IMR-90 (cell line): ENCODE measurements around the gene EHBP1. TPM values are rescaled to one million over a fixed set of nuclear protein-coding genes. Genes with fewer than 3 reads are reported as not detected.

Experiments used
- ATAC-seq: fragments of 200-7000 bp; cut with Tn5 transposase; 2 replicates; pipeline ENCODE4 v1.9.1; 2020; ENCODE audit warnings: low read depth, mild to moderate bottlenecking, moderate library complexity
- BruUV-seq: library from RNA; stranded (reverse); fragments of 400-500 nt; replicated peaks from 2 replicates; lab custom pipeline; 2021; lab: Mats Ljungman, UMichigan
- CTCF ChIA-PET: fragments of 300-600 bp; formaldehyde crosslinking; extraction: SDS; loops from one replicate; lab custom pipeline; 2021; ENCODE audit warnings: antibody characterized with exemption; lab: Yijun Ruan, JAX
- POLR2A ChIA-PET: fragments of 300-600 bp; sonication (Branson Sonifier 250); formaldehyde crosslinking; loops from one replicate; lab custom pipeline; 2022; ENCODE audit warnings: antibody characterized with exemption; ENCODE audit not compliant: unreplicated experiment; lab: Charles Lee
- DNase-seq: peaks from one replicate; pipeline ENCODE4 v3.0.0; 2013
- H2AFZ ChIP-seq: replicated peaks from 2 replicates; pipeline ENCODE3; 2013; ENCODE audit warnings: low read length, mild to moderate bottlenecking; ENCODE audit not compliant: poor library complexity
- H2AK5ac ChIP-seq: 2 replicates; pipeline ENCODE4 v1.6.1; 2013; ENCODE audit warnings: low read depth, low read length, inconsistent platforms
- H2AK9ac ChIP-seq: replicated peaks from 2 replicates; pipeline ENCODE3; 2013; ENCODE audit warnings: mild to moderate bottlenecking, low read depth, low read length, moderate library complexity; ENCODE audit not compliant: poor library complexity
- H2BK120ac ChIP-seq: 2 replicates; pipeline ENCODE4 v1.6.1; 2013; ENCODE audit warnings: low read depth, low read length, inconsistent platforms
- H2BK15ac ChIP-seq: 3 replicates; pipeline ENCODE4 v1.6.1; 2013; ENCODE audit warnings: low read depth, low read length, inconsistent platforms
- H2BK20ac ChIP-seq: 2 replicates; pipeline ENCODE4 v1.6.1; 2013; ENCODE audit warnings: low read depth, mild to moderate bottlenecking, inconsistent platforms, low read length, moderate library complexity
- H2BK5ac ChIP-seq: 2 replicates; pipeline ENCODE4 v1.6.1; 2013; ENCODE audit warnings: mild to moderate bottlenecking, low read depth, low read length, inconsistent platforms; ENCODE audit not compliant: poor library complexity, severe bottlenecking
- H3K14ac ChIP-seq: replicated peaks from 2 replicates; pipeline ENCODE4 v1.6.1; 2013; ENCODE audit warnings: low read depth, low read length, inconsistent platforms
- H3K18ac ChIP-seq: 2 replicates; pipeline ENCODE4 v1.6.1; 2013; ENCODE audit warnings: low read depth, low read length, control low read depth
- H3K23ac ChIP-seq: 2 replicates; pipeline ENCODE4 v1.6.1; 2013; ENCODE audit warnings: low read depth, low read length, inconsistent platforms
- H3K27ac ChIP-seq: 2 replicates; pipeline ENCODE4 v1.5.1; 2013; ENCODE audit warnings: mild to moderate bottlenecking, control low read depth, low read length; ENCODE audit not compliant: insufficient read depth
- H3K27me3 ChIP-seq: 2 replicates; pipeline ENCODE4 v1.6.1; 2013; ENCODE audit warnings: low read length; ENCODE audit not compliant: control insufficient read depth, insufficient read depth
- H3K36me3 ChIP-seq: 2 replicates; pipeline ENCODE4 v1.6.1; 2013; ENCODE audit warnings: low read length, mixed read lengths; ENCODE audit not compliant: control insufficient read depth, insufficient read depth
- H3K4ac ChIP-seq: 2 replicates; pipeline ENCODE4 v1.6.1; 2013; ENCODE audit warnings: low read depth, low read length, inconsistent platforms
- H3K4me1 ChIP-seq: 2 replicates; pipeline ENCODE4 v1.6.1; 2013; ENCODE audit warnings: low read length, mixed read lengths; ENCODE audit not compliant: control insufficient read depth, insufficient read depth
- H3K4me2 ChIP-seq: 2 replicates; pipeline ENCODE4 v1.6.1; 2013; ENCODE audit warnings: low read depth, mild to moderate bottlenecking, control low read depth, low read length, moderate library complexity
- H3K4me3 ChIP-seq: 2 replicates; pipeline ENCODE4 v1.5.1; 2013; ENCODE audit warnings: low read depth, mild to moderate bottlenecking, control low read depth, low read length, moderate library complexity; ENCODE audit not compliant: insufficient read depth
- H3K56ac ChIP-seq: 2 replicates; pipeline ENCODE4 v1.6.1; 2013; ENCODE audit warnings: low read length, inconsistent platforms; ENCODE audit not compliant: insufficient read depth; ENCODE audit errors: extremely low read depth
- H3K79me1 ChIP-seq, 2 experiments: 2 replicates each; pipeline ENCODE4 v1.6.1; 2013; ENCODE audit warnings: low read length in 2 of 2, inconsistent platforms in 1 of 2, low read depth in 1 of 2
- H3K9ac ChIP-seq: 2 replicates; pipeline ENCODE4 v1.6.1; 2013; ENCODE audit warnings: low read depth, low read length, control low read depth
- H3K9me1 ChIP-seq: 2 replicates; pipeline ENCODE4 v1.6.1; 2013; ENCODE audit warnings: low read length, inconsistent platforms; ENCODE audit not compliant: insufficient read depth
- H3K9me3 ChIP-seq: 2 replicates; pipeline ENCODE4 v1.6.1; 2013; ENCODE audit warnings: low read length; ENCODE audit not compliant: control insufficient read depth, insufficient read depth
- H4K20me1 ChIP-seq: 2 replicates; pipeline ENCODE4 v1.6.1; 2013; ENCODE audit warnings: low read length, inconsistent platforms; ENCODE audit not compliant: insufficient read depth
- H4K5ac ChIP-seq: 2 replicates; pipeline ENCODE4 v1.6.1; 2013; ENCODE audit warnings: mild to moderate bottlenecking, low read depth, low read length, control low read depth
- H4K8ac ChIP-seq, 2 experiments: 2 replicates each; pipeline ENCODE4 v1.6.1; 2013; ENCODE audit warnings: low read depth in 2 of 2, low read length in 2 of 2, control low read depth in 1 of 2, inconsistent platforms in 1 of 2
- H4K91ac ChIP-seq: 2 replicates; pipeline ENCODE4 v1.6.1; 2013; ENCODE audit warnings: low read depth, low read length, inconsistent platforms; ENCODE audit not compliant: insufficient read depth
- CEBPB ChIP-seq: IDR thresholded peaks from 2 replicates; pipeline ENCODE4 v1.6.1; 2012; ENCODE audit warnings: low read depth, low read length, improper control_type of control experiment
- NFE2L2 ChIP-seq: fragments of 150-350 bp; IDR thresholded peaks from 2 replicates; pipeline ENCODE4 v1.6.1; 2016; ENCODE audit warnings: low read depth, mild to moderate bottlenecking, low read length
- WGBS, 2 experiments: methylation state at CpG; one replicate each; pipeline versions ENCODE4 v1.1.5 to v1.1.7; 2013; ENCODE audit warnings: missing lambda C conversion rate in 2 of 2; ENCODE audit not compliant: insufficient read length in 1 of 2; ENCODE audit errors: extremely low coverage in 2 of 2; 5-methylcytosine and 5-hydroxymethylcytosine counted together
- dilution Hi-C: fragments of 300-500 bp; cut with HindIII; formaldehyde crosslinking; loops from one replicate; pipeline ENCODE4 v1.14.3; 2018; ENCODE audit warnings: low sequenced_read_pairs; ENCODE audit not compliant: unreplicated experiment
- in situ Hi-C: fragments of 300-500 bp; cut with MboI; formaldehyde crosslinking; loops from 3 replicates; pipeline ENCODE4 v1.14.3; 2019; ENCODE audit warnings: low sequenced_read_pairs, inconsistent platforms, mixed read lengths
- intact Hi-C: fragments of 100-400 bp; cut with micrococcal nuclease; formaldehyde crosslinking; loops from 2 replicates; pipeline ENCODE4 v1.10.0; 2022
- polyA plus RNA-seq, 3 experiments: library from polyadenylated mRNA; depleted of rRNA; stranded (reverse); fragments of >200 nt; gene quantifications; 2 replicates each; pipeline ENCODE4 v1.2.3, GENCODE V29; 2012; ENCODE audit warnings: low replicate concordance in 1 of 3
- total RNA-seq: library from RNA; depleted of rRNA; stranded (reverse); fragments of >200 nt; gene quantifications from 2 replicates; pipeline ENCODE4 v1.2.3, GENCODE V29; 2012

EHBP1 gene
- total and polyA plus RNA-seq, 2 of the 4 experiments (the other 2 are of a cell fraction), result 28.3 to 44.4 TPM

DNA sequence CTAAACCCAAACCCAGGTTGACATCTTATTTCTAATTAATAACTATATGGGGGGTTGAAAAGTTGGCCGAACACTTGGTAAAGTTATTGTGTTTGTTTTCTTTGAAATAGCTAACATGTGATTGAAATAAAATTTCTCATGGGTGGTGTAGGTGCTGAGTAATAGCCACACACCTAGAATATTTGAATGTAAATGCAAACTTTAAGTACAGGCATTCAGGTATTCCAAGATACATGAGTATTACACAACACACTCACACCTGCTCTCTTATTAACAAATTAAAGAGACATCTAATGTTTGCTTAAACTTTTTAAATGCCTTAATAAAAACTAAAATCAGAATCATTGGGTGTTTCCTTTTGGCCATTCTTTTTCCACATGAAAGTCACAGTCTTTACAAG, 165.5 kb downstream of the EHBP1 start:
- WGBS, 2 experiments, result no CpG with 5 or more reads among the region's 1 CpG
- no peak overlapping the region for H4K5ac ChIP-seq

More for the DNA sequence above, 165.5 kb downstream of the EHBP1 start:
- Histone ChIP-seq H3K56ac (no peak overlapping the region), H4K8ac (no peak overlapping the region), H2BK20ac (no peak overlapping the region), H2BK120ac (no peak overlapping the region), H3K9ac (no peak overlapping the region), H2AFZ (no peak overlapping the region), H4K91ac (no peak overlapping the region), H3K9me3 (no peaks in the 10 kb centered on the region; the same call in 1 of the 2 replicates), H2BK5ac (no peak overlapping the region), H3K4me3 (no peak overlapping the region), H3K27me3 (no peaks in the 10 kb centered on the region), H3K27ac (no peak overlapping the region), H3K18ac (no peak overlapping the region), H4K20me1 (no peaks in the 10 kb centered on the region), H3K4ac (no peak overlapping the region), H3K23ac (no peak overlapping the region), H3K4me2 (no peak overlapping the region), H3K14ac (no peak overlapping the region), H3K36me3 (peaks cover 7% of the 10 kb centered on the region), H2AK9ac (no peak overlapping the region), H2BK15ac (no peak overlapping the region), H2AK5ac (no peak overlapping the region), H3K9me1 (no peaks in the 10 kb centered on the region), H3K79me1 (no peaks in the 10 kb centered on the region), H3K4me1 (no peaks in the 10 kb centered on the region)
- dilution Hi-C loops, result no loop called here
- BruUV-seq, result no TSS peak
- intact Hi-C loops, result no loop called here
- in situ Hi-C loops, result no loop called here
- no peak for ATAC-seq
- no peak for DNase-seq
- ChIA-PET CTCF (no interaction called here), POLR2A (no interaction called here)
- TF ChIP-seq NFE2L2, result no peak
- 0 out of 2 replicates have a peak, but pooled peaks have one; percentile 13 for TF ChIP-seq CEBPB
